Fibroblast of skin of left quadriceps (primary cell): ENCODE results near the gene PCNX3.
A peak's percentile ranks its signal among the peaks of the same experiment; 100 is the strongest.

Experiments
- DNase-seq, 2 experiments: peaks; one replicate each; pipeline ENCODE4 v3.0.0-alpha.2; 2013; ENCODE audit warnings: low read depth in 2 of 2

PCNX3 gene

GRCh38 chr11:65639623-65640482 is 24.3 kb downstream of the PCNX3 start:
- DNase-seq: no peak

- DNase-seq: no peak
Measured at GRCh38 chr11:65640483-65641296, 25.1 kb downstream of the PCNX3 start.

GRCh38 chr11:65641297-65642013 is 25.9 kb downstream of the PCNX3 start:
- no peak for DNase-seq

- DNase-seq: no peak
Measured at GRCh38 chr11:65642014-65642671, 26.6 kb downstream of the PCNX3 start.

- no peak for DNase-seq
Measured at GRCh38 chr11:65643971-65644370, 28.4 kb downstream of the PCNX3 start.

- no peak for DNase-seq
Measured at GRCh38 chr11:65644837-65645236, 29.3 kb downstream of the PCNX3 start.

- DNase-seq: no peak
Measured at GRCh38 chr11:65645710-65646109, 30.1 kb downstream of the PCNX3 start.

GRCh38 chr11:65646288-65646957 is 30.8 kb downstream of the PCNX3 start:
- no peak for DNase-seq

- no peak for DNase-seq
Measured at GRCh38 chr11:65646958-65647701, 31.6 kb downstream of the PCNX3 start.

- DNase-seq: no peak
Measured at GRCh38 chr11:65648997-65649493, 33.5 kb downstream of the PCNX3 start.

- DNase-seq: no peak
Measured at GRCh38 chr11:65649656-65650546, 34.3 kb downstream of the PCNX3 start.

- DNase-seq: no peak
Measured at GRCh38 chr11:65650547-65651338, 35.2 kb downstream of the PCNX3 start.

GRCh38 chr11:65651339-65651588 is 35.7 kb downstream of the PCNX3 start:
- no peak for DNase-seq

GRCh38 chr11:65651589-65652510 is 36.3 kb downstream of the PCNX3 start:
- no peak for DNase-seq

- peak; percentile 83 for DNase-seq
Measured at GRCh38 chr11:65652511-65653228, 37.1 kb downstream of the PCNX3 start.

- no peak for DNase-seq
Measured at GRCh38 chr11:65653229-65654225, 38.0 kb downstream of the PCNX3 start.
